Osteoblast (primary cell): Measurements from ENCODE around the gene DDX59. TPM values are rescaled to one million over a fixed set of nuclear protein-coding genes. Genes with fewer than 3 reads are reported as not detected.
A peak's percentile ranks its signal among the peaks of the same experiment; 100 is the strongest.

Experiments used
- DNase-seq: peaks from one replicate; pipeline ENCODE4 v3.0.0; 2011; ENCODE audit warnings: low spot score, mixed read lengths; ENCODE audit not compliant: insufficient read length; ENCODE audit errors: missing footprints
- H2AFZ ChIP-seq: 2 replicates; pipeline ENCODE4 v1.6.0; 2011; ENCODE audit warnings: mild to moderate bottlenecking, low read length
- H3K27ac ChIP-seq: 2 replicates; pipeline ENCODE4 v1.5.1; 2011; ENCODE audit warnings: mild to moderate bottlenecking, low read depth, low read length, moderate library complexity
- H3K27me3 ChIP-seq: 2 replicates; pipeline ENCODE4 v1.6.0; 2012; ENCODE audit warnings: mild to moderate bottlenecking, control low read depth, inconsistent platforms, low read length, moderate library complexity; ENCODE audit not compliant: insufficient read depth
- H3K36me3 ChIP-seq: 2 replicates; pipeline ENCODE4 v1.5.1; 2011; ENCODE audit warnings: mild to moderate bottlenecking, low read length, control low read depth, moderate library complexity; ENCODE audit not compliant: insufficient read depth
- H3K4me1 ChIP-seq: 2 replicates; pipeline ENCODE4 v1.5.1; 2011; ENCODE audit warnings: mild to moderate bottlenecking, low read length, control low read depth, moderate library complexity; ENCODE audit not compliant: insufficient read depth
- H3K4me2 ChIP-seq: 2 replicates; pipeline ENCODE4 v1.6.0; 2011; ENCODE audit warnings: mild to moderate bottlenecking, low read length; ENCODE audit not compliant: insufficient read depth
- H3K4me3 ChIP-seq: fragments of 200-600 bp; sonication (generic); 3 replicates; pipeline ENCODE4 v1.5.1; 2012; ENCODE audit warnings: mild to moderate bottlenecking, low read length, inconsistent platforms; ENCODE audit not compliant: insufficient read depth
- H3K79me2 ChIP-seq: 2 replicates; pipeline ENCODE4 v1.6.0; 2012; ENCODE audit warnings: mild to moderate bottlenecking, low read length, control low read depth, inconsistent platforms; ENCODE audit not compliant: insufficient read depth
- H3K9me3 ChIP-seq: 2 replicates; pipeline ENCODE4 v1.5.1; 2011; ENCODE audit warnings: low read depth, low read length, control low read depth
- H4K20me1 ChIP-seq: 2 replicates; pipeline ENCODE4 v1.6.0; 2012; ENCODE audit warnings: mild to moderate bottlenecking, low read length, control low read depth; ENCODE audit not compliant: insufficient read depth
- CTCF ChIP-seq: IDR thresholded peaks from 2 replicates; pipeline ENCODE4 v1.5.1; 2011; ENCODE audit warnings: mild to moderate bottlenecking, low read depth, low read length, moderate library complexity; ENCODE audit errors: extremely low read depth
- total RNA-seq: library from RNA; depleted of rRNA; stranded (reverse); fragments of >200 nt; gene quantifications from 2 replicates; pipeline ENCODE4 v1.2.3, GENCODE V29; 2012

The DDX59 gene
- total RNA-seq, 1 donor = 11.9 TPM

- Histone ChIP-seq H3K4me1 (peaks cover 7% of the 10 kb centered on the region), H3K4me3 (peak within 1 kb of the TSS; percentile 88), H2AFZ (peak within 1 kb of the TSS; percentile 97), H4K20me1 (no peaks in the 10 kb centered on the region), H3K79me2 (peaks cover 15% of the 10 kb centered on the region), H3K27ac (peak within 1 kb of the TSS; percentile 71), H3K36me3 (peaks cover 5% of the 10 kb centered on the region), H3K9me3 (no peaks in the 10 kb centered on the region), H3K4me2 (peak within 1 kb of the TSS; percentile 97), H3K27me3 (no peaks in the 10 kb centered on the region)
- no peak for TF ChIP-seq CTCF
- peak; percentile 96 for DNase-seq
Measured at GRCh38 chr1:200620273-200621131, 49.2 kb downstream of the DDX59 start, which contains the start of gene KIF14. KIF14 (minus strand) TSS chr1:200620751; CDS start chr1:200618723, 2,028 bp downstream.

GRCh38 chr1:200619894-200620272 lies 49.8 kb downstream of the DDX59 start:
- H3K4me1 ChIP-seq = peaks cover 7% of the 10 kb centered on the region
- H3K36me3 ChIP-seq = peaks cover 5% of the 10 kb centered on the region
- H2AFZ ChIP-seq = peak overlapping the region; percentile 90
- DNase-seq = no peak
- TF ChIP-seq CTCF = no peak
- H3K27me3 ChIP-seq = no peaks in the 10 kb centered on the region
- no peaks in the 10 kb centered on the region for H4K20me1 ChIP-seq
- peak overlapping the region; percentile 88 for H3K4me3 ChIP-seq
- peak overlapping the region; percentile 71 for H3K27ac ChIP-seq
- no peaks in the 10 kb centered on the region for H3K9me3 ChIP-seq
- H3K4me2 ChIP-seq = peak overlapping the region; percentile 97
- peaks cover 15% of the 10 kb centered on the region for H3K79me2 ChIP-seq

GRCh38 chr1:200610846-200611245 lies 58.9 kb downstream of the DDX59 start:
- no peaks in the 10 kb centered on the region for H3K27me3 ChIP-seq
- H3K9me3 ChIP-seq = no peaks in the 10 kb centered on the region
- no peak overlapping the region for H3K4me3 ChIP-seq
- no peak for DNase-seq
- no peaks in the 10 kb centered on the region for H4K20me1 ChIP-seq
- no peaks in the 10 kb centered on the region for H3K79me2 ChIP-seq
- H3K4me2 ChIP-seq = no peak overlapping the region
- H3K4me1 ChIP-seq = no peaks in the 10 kb centered on the region
- H2AFZ ChIP-seq = peak overlapping the region; percentile 55
- no peak for TF ChIP-seq CTCF
- H3K27ac ChIP-seq = no peak overlapping the region
- H3K36me3 ChIP-seq = no peaks in the 10 kb centered on the region

GRCh38 chr1:200602632-200603031 lies 67.1 kb downstream of the DDX59 start:
- H3K4me3 ChIP-seq = no peak overlapping the region
- no peaks in the 10 kb centered on the region for H3K27me3 ChIP-seq
- TF ChIP-seq CTCF = no peak
- DNase-seq = no peak
- H3K4me2 ChIP-seq = no peak overlapping the region
- H3K4me1 ChIP-seq = no peaks in the 10 kb centered on the region
- no peak overlapping the region for H2AFZ ChIP-seq
- H4K20me1 ChIP-seq = no peaks in the 10 kb centered on the region
- H3K9me3 ChIP-seq = no peaks in the 10 kb centered on the region
- H3K36me3 ChIP-seq = peaks cover 11% of the 10 kb centered on the region
- no peak overlapping the region for H3K27ac ChIP-seq
- no peaks in the 10 kb centered on the region for H3K79me2 ChIP-seq
